H9 (cell line): ENCODE data around the gene BSN. TPM values are rescaled to one million over a fixed set of nuclear protein-coding genes. Genes with fewer than 3 reads are reported as not detected.

Source experiments
- DNase-seq: peaks from one replicate; pipeline ENCODE4 v3.0.0-alpha.2; 2017
- H2AFZ ChIP-seq: one replicate; pipeline ENCODE4 v1.6.1; 2013; ENCODE audit warnings: mild to moderate bottlenecking, low read length, control low read depth, moderate library complexity
- H2AK5ac ChIP-seq: 2 replicates; pipeline ENCODE4 v1.6.1; 2013; ENCODE audit warnings: low read length, control low read depth, mixed read lengths; ENCODE audit not compliant: insufficient read length
- H2BK120ac ChIP-seq: one replicate; pipeline ENCODE4 v1.6.1; 2013; ENCODE audit warnings: low read depth, mild to moderate bottlenecking, low read length, control low read depth, inconsistent platforms; ENCODE audit not compliant: poor library complexity, severe bottlenecking
- H2BK12ac ChIP-seq: 2 replicates; pipeline ENCODE4 v1.6.1; 2013; ENCODE audit warnings: low read length, control low read depth, mixed read lengths, low read depth; ENCODE audit not compliant: insufficient read length
- H2BK15ac ChIP-seq: 2 replicates; pipeline ENCODE4 v1.6.1; 2013; ENCODE audit warnings: low read depth, low read length, control low read depth
- H2BK20ac ChIP-seq: one replicate; pipeline ENCODE4 v1.6.1; 2013; ENCODE audit warnings: low read depth, mild to moderate bottlenecking, low read length, control low read depth, inconsistent platforms; ENCODE audit not compliant: poor library complexity, severe bottlenecking
- H2BK5ac ChIP-seq: 2 replicates; pipeline ENCODE4 v1.6.1; 2013; ENCODE audit warnings: low read length, control low read depth, mixed read lengths; ENCODE audit not compliant: insufficient read length
- H3K14ac ChIP-seq: 2 replicates; pipeline ENCODE4 v1.6.1; 2013; ENCODE audit warnings: low read length, control low read depth; ENCODE audit not compliant: insufficient read depth
- H3K18ac ChIP-seq: 2 replicates; pipeline ENCODE4 v1.6.1; 2013; ENCODE audit warnings: low read depth, mild to moderate bottlenecking, mixed read lengths, low read length, control low read depth; ENCODE audit not compliant: insufficient read length
- H3K23ac ChIP-seq: 2 replicates; pipeline ENCODE4 v1.6.1; 2013; ENCODE audit warnings: low read length, control low read depth, mixed read lengths, low read depth; ENCODE audit not compliant: insufficient read length
- H3K23me2 ChIP-seq: 2 replicates; pipeline ENCODE4 v1.6.1; 2013; ENCODE audit warnings: low read depth, mild to moderate bottlenecking, mixed read lengths, low read length, control low read depth; ENCODE audit not compliant: insufficient read length, poor library complexity, severe bottlenecking
- H3K27ac ChIP-seq: 2 replicates; pipeline ENCODE4 v1.5.1; 2013; ENCODE audit warnings: low read length, control low read depth, mixed read lengths, low read depth; ENCODE audit not compliant: insufficient read length
- H3K27me3 ChIP-seq: 2 replicates; pipeline ENCODE4 v1.6.1; 2013; ENCODE audit warnings: low read length, control low read depth, inconsistent platforms; ENCODE audit not compliant: insufficient read depth
- H3K4ac ChIP-seq: 2 replicates; pipeline ENCODE4 v1.6.1; 2013; ENCODE audit warnings: low read depth, mild to moderate bottlenecking, control low read depth, inconsistent platforms, low read length, moderate library complexity
- H3K4me1 ChIP-seq: 2 replicates; pipeline ENCODE4 v1.6.1; 2013; ENCODE audit warnings: low read length, control low read depth, inconsistent platforms; ENCODE audit not compliant: insufficient read depth
- H3K4me2 ChIP-seq: 2 replicates; pipeline ENCODE4 v1.6.1; 2013; ENCODE audit warnings: low read length, control low read depth, mixed read lengths; ENCODE audit not compliant: insufficient read length, insufficient read depth
- H3K56ac ChIP-seq: 2 replicates; pipeline ENCODE4 v1.6.1; 2013; ENCODE audit warnings: low read depth, mild to moderate bottlenecking, mixed read lengths, low read length, control low read depth; ENCODE audit not compliant: insufficient read length
- H3K79me1 ChIP-seq: 2 replicates; pipeline ENCODE4 v1.6.1; 2013; ENCODE audit warnings: low read depth, mild to moderate bottlenecking, moderate library complexity, low read length, control low read depth, inconsistent platforms; ENCODE audit not compliant: insufficient read depth, poor library complexity, severe bottlenecking
- H3K79me2 ChIP-seq: 2 replicates; pipeline ENCODE4 v1.6.1; 2013; ENCODE audit warnings: low read length, control low read depth, inconsistent platforms; ENCODE audit not compliant: insufficient read depth
- H3K9ac ChIP-seq: 2 replicates; pipeline ENCODE4 v1.6.1; 2013; ENCODE audit warnings: low read length, control low read depth, mixed read lengths; ENCODE audit not compliant: insufficient read length; ENCODE audit errors: extremely low read depth
- H3K9me3 ChIP-seq: one replicate; pipeline ENCODE4 v1.6.1; 2013; ENCODE audit warnings: low read depth, low read length, inconsistent platforms; ENCODE audit not compliant: control insufficient read depth
- H3T11ph ChIP-seq: one replicate; pipeline ENCODE4 v1.6.1; 2013; ENCODE audit warnings: mild to moderate bottlenecking, low read length, control low read depth, inconsistent platforms
- H4K20me1 ChIP-seq: one replicate; pipeline ENCODE4 v1.6.1; 2013; ENCODE audit not compliant: control insufficient read depth, insufficient read length, insufficient read depth
- H4K5ac ChIP-seq: 2 replicates; pipeline ENCODE4 v1.6.1; 2013; ENCODE audit warnings: low read depth, mild to moderate bottlenecking, mixed read lengths, low read length, control low read depth; ENCODE audit not compliant: insufficient read length
- H4K8ac ChIP-seq: replicated peaks from 2 replicates; pipeline ENCODE4 v1.6.1; 2013; ENCODE audit warnings: low read length, control low read depth, mixed read lengths, low read depth; ENCODE audit not compliant: insufficient read length
- H4K91ac ChIP-seq: 2 replicates; pipeline ENCODE4 v1.6.1; 2013; ENCODE audit warnings: low read depth, mild to moderate bottlenecking, moderate library complexity, mixed read lengths, low read length, control low read depth; ENCODE audit not compliant: insufficient read length
- H3K27ac Mint-ChIP-seq, 3 experiments: 2 replicates in 2 of 3; 3 replicates in 1 of 3; pipeline ENCODE4 v1.8.0; 2020 to 2021; ENCODE audit warnings: mixed read lengths in 3 of 3, mild to moderate bottlenecking in 1 of 3, moderate library complexity in 1 of 3
- H3K27me3 Mint-ChIP-seq: 2 replicates; pipeline ENCODE4 v1.8.0; 2021; ENCODE audit warnings: low read depth, mild to moderate bottlenecking, moderate library complexity, mixed read lengths
- H3K36me3 Mint-ChIP-seq, 3 experiments: 2 replicates in 2 of 3; 3 replicates in 1 of 3; pipeline ENCODE4 v1.8.0; 2020 to 2021; ENCODE audit warnings: low read depth in 3 of 3, mixed read lengths in 3 of 3; ENCODE audit not compliant: insufficient read depth in 1 of 3
- H3K4me1 Mint-ChIP-seq, 2 experiments: 2 replicates each; pipeline ENCODE4 v1.8.0; 2020; ENCODE audit warnings: mixed read lengths in 2 of 2
- H3K4me3 Mint-ChIP-seq, 2 experiments: 2 replicates in 1 of 2; 3 replicates in 1 of 2; pipeline ENCODE4 v1.8.0; 2020 to 2021; ENCODE audit warnings: mild to moderate bottlenecking in 2 of 2, mixed read lengths in 2 of 2, moderate library complexity in 1 of 2
- H3K9me3 Mint-ChIP-seq, 2 experiments: 2 replicates in 1 of 2; 3 replicates in 1 of 2; pipeline ENCODE4 v1.8.0; 2020; ENCODE audit warnings: mild to moderate bottlenecking in 2 of 2, mixed read lengths in 2 of 2, moderate library complexity in 1 of 2
- CTCF ChIP-seq: fragments of 200-600 bp; sonication (generic); conservative IDR thresholded peaks from 3 replicates; pipeline ENCODE4 v1.8.0; 2021; ENCODE audit warnings: antibody characterized with exemption, mild to moderate bottlenecking
- WGBS: extraction: QIAGEN DNeasy Blood & Tissue Kit; methylation state at CpG from one replicate; pipeline ENCODE4 v1.1.7; 2013; ENCODE audit warnings: missing lambda C conversion rate, low lambda C conversion rate, mixed read lengths; ENCODE audit not compliant: insufficient read length; ENCODE audit errors: extremely low coverage; 5-methylcytosine and 5-hydroxymethylcytosine counted together
- total RNA-seq: library from RNA; stranded (reverse); gene quantifications from 2 replicates; pipeline ENCODE4 v1.2.1, GENCODE V29; 2021

Gene BSN
- total RNA-seq, 1 experiment from 2014 or later, result 2.4 TPM

- Histone ChIP-seq H3K18ac (no peak overlapping the region), H2BK15ac (no peak overlapping the region), H4K91ac (no peak overlapping the region), H4K8ac (no peak overlapping the region), H4K20me1 (no peaks in the 10 kb centered on the region), H3K23ac (no peak overlapping the region), H3K4me2 (no peak overlapping the region), H3K27me3 (no peaks in the 10 kb centered on the region), H3T11ph (no peak overlapping the region), H2BK12ac (no peak overlapping the region), H2BK20ac (no peak overlapping the region), H4K5ac (no peak overlapping the region), H3K4ac (no peak overlapping the region), H3K4me1 (no peaks in the 10 kb centered on the region), H3K23me2 (peaks cover under 1% of the 10 kb centered on the region), H2BK120ac (no peak overlapping the region), H3K79me2 (no peaks in the 10 kb centered on the region), H3K27ac (no peak overlapping the region), H2AFZ (no peak overlapping the region), H2BK5ac (no peak overlapping the region), H3K56ac (no peak overlapping the region), H3K9me3 (no peaks in the 10 kb centered on the region), H3K9ac (no peak overlapping the region), H3K14ac (no peak overlapping the region), H2AK5ac (no peak overlapping the region), H3K79me1 (no peaks in the 10 kb centered on the region)
- H3K27ac Mint-ChIP-seq, result no peak overlapping the region
- no peak overlapping the region for H3K4me3 Mint-ChIP-seq
- no peak for DNase-seq
- TF ChIP-seq CTCF, result no peak
- H3K36me3 Mint-ChIP-seq, result peaks cover 0 to 11% (median 9%) of the 10 kb centered on the region in 3 experiments; a peak in 4 of 7 replicates
- no CpG with 5 or more reads among the region's 25 CpGs for WGBS
- H3K4me1 Mint-ChIP-seq, result peaks cover under 1 to 1% of the 10 kb centered on the region in 2 experiments
- no peaks in the 10 kb centered on the region for H3K9me3 Mint-ChIP-seq
- H3K27me3 Mint-ChIP-seq, result peaks cover under 1% of the 10 kb centered on the region; the same call in 1 of the 2 replicates
These were observed 159.2 kb downstream of the BSN start for GRCh38 chr3:49713336-49714105.
